Neural cell (in vitro differentiated cells): ENCODE results near the gene PRSS27.
"Not testable (repeated sequence)": the region's sequence is repeated elsewhere in the genome, so short reads cannot be mapped to it uniquely, and the experiment has no call there.

Experiments used
- EP300 ChIP-seq: fragments of 450-650 bp; conservative IDR thresholded peaks from 2 replicates; pipeline ENCODE4 v1.6.1; 2014; ENCODE audit warnings: antibody characterized with exemption, mild to moderate bottlenecking, moderate library complexity; ENCODE audit not compliant: poor library complexity, severe bottlenecking
- TF ChIP-seq, protein P1 (sequence below): fragments of 450-650 bp; IDR thresholded peaks from 2 replicates; pipeline ENCODE4 v1.5.1; 2014; ENCODE audit warnings: antibody characterized with exemption, mild to moderate bottlenecking, moderate library complexity; ENCODE audit not compliant: poor library complexity, severe bottlenecking

DNA sequence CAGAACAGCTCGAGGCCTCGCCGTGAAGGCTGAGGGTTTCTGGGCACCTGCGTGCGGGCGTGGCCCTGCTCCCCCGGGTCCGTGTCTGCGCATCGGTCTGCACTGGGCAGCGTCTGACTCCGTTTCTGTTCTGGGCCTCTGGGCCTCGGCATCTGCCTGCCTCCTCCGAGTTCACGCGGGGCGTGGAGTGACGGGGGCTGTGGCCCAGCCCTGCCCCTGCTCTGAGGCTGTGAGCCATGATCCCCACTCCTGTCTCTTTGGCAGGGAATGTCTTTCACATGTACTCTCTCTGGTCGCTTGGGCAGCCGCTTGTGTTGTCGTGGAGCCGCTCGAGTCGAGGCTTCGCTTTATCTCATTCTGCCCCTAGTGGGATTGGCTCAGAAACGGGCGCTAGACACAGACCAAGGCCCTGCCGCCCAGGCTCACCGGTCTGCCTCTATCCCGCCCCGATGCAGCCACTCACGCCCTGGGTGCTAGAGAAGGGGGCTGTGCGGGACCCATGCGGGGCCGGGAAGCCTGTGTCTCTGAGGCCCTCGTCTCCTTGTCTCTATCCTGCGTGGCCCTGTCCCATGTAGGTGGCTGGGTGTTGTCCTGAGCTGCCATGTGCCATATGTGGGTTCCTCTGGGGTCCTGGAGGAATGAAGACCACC is 23.3 kb downstream of the PRSS27 start:
- TF ChIP-seq EP300 = not testable (repeated sequence)
- TF ChIP-seq, protein P1, sequence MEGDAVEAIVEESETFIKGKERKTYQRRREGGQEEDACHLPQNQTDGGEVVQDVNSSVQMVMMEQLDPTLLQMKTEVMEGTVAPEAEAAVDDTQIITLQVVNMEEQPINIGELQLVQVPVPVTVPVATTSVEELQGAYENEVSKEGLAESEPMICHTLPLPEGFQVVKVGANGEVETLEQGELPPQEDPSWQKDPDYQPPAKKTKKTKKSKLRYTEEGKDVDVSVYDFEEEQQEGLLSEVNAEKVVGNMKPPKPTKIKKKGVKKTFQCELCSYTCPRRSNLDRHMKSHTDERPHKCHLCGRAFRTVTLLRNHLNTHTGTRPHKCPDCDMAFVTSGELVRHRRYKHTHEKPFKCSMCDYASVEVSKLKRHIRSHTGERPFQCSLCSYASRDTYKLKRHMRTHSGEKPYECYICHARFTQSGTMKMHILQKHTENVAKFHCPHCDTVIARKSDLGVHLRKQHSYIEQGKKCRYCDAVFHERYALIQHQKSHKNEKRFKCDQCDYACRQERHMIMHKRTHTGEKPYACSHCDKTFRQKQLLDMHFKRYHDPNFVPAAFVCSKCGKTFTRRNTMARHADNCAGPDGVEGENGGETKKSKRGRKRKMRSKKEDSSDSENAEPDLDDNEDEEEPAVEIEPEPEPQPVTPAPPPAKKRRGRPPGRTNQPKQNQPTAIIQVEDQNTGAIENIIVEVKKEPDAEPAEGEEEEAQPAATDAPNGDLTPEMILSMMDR = not testable (repeated sequence)
